K562 (cell line): ENCODE measurements around the gene ARL4D. TPM values are rescaled to one million over a fixed set of nuclear protein-coding genes. Genes with fewer than 3 reads are reported as not detected.

Experiments used
- CAMTA2 ChIP-seq: fragments of 250-450 bp; sonication (Bioruptor Pico); conservative IDR thresholded peaks from 2 replicates; pipeline ENCODE4 v1.5.1; 2022
- KLF16 ChIP-seq: IDR thresholded peaks from 2 replicates; pipeline ENCODE4 v1.6.1; 2016; ENCODE audit warnings: antibody characterized with exemption
- NR1H2 ChIP-seq: sonication (generic); formaldehyde crosslinking; IDR thresholded peaks from 2 replicates; pipeline ENCODE4 v1.4.0; 2020; ENCODE audit warnings: mild to moderate bottlenecking, missing genetic modification reagents
- SMC3 ChIP-seq: conservative IDR thresholded peaks from 2 replicates; pipeline ENCODE4 v1.6.1; 2011; ENCODE audit warnings: low read depth, low read length, improper control_type of control experiment; ENCODE audit not compliant: insufficient read depth
- ZNF445 ChIP-seq: fragments of 250-450 bp; sonication (Bioruptor Pico); IDR thresholded peaks from 2 replicates; pipeline ENCODE4 v1.4.0; 2020; ENCODE audit warnings: low read depth, mild to moderate bottlenecking, moderate library complexity
- ZNF830 ChIP-seq: fragments of 250-450 bp; sonication (Bioruptor Pico); IDR thresholded peaks from 2 replicates; pipeline ENCODE4 v1.5.0; 2021; ENCODE audit warnings: mild to moderate bottlenecking
- polyA plus RNA-seq, 8 experiments: library from polyadenylated mRNA; depleted of rRNA in 4 of 8; stranded (reverse) in 5 of 8; unstranded in 3 of 8; fragments of >200 nt; fragmentation: Nextera tagmentation in 2 of 8; fragmentation: Illumina TruSeq in 1 of 8; extraction: Ambion mirVana in 2 of 8; extraction: Trizol in 1 of 8; gene quantifications; 2 replicates each; pipeline versions ENCODE4 v1.2.1 to v1.2.3, GENCODE V29; 2011 to 2014; ENCODE audit warnings: inconsistent platforms in 1 of 8, missing spikeins in 1 of 8
- total RNA-seq, 7 experiments: library from RNA; depleted of rRNA in 6 of 7; stranded (reverse); fragments of >200 nt in 6 of 7; fragmentation: Illumina TruSeq in 2 of 7; extraction: Trizol in 2 of 7; gene quantifications; 2 replicates each; pipeline versions ENCODE4 v1.2.1 to v1.2.3, GENCODE V29; 2011 to 2021; ENCODE audit warnings: low replicate concordance in 1 of 7
- TF ChIP-seq, protein P1 (sequence below): fragments of 200-400 bp; formaldehyde crosslinking; IDR thresholded peaks from 2 replicates; pipeline ENCODE4 v1.6.1; 2017; ENCODE audit warnings: mild to moderate bottlenecking, low read depth, low read length, moderate library complexity
- TF ChIP-seq, protein P2 (sequence below): fragments of 250-450 bp; sonication (Bioruptor Pico); IDR thresholded peaks from 2 replicates; pipeline ENCODE4 v1.8.0; 2021; ENCODE audit warnings: borderline replicate concordance, mild to moderate bottlenecking, moderate library complexity; ENCODE audit not compliant: poor library complexity, severe bottlenecking
- TF ChIP-seq, protein P3 (sequence below), 2 experiments: IDR thresholded peaks in 1 of 2; conservative IDR thresholded peaks in 1 of 2; 2 replicates each; pipeline ENCODE4 v1.6.1; 2016; ENCODE audit warnings: low read depth in 2 of 2, mild to moderate bottlenecking in 1 of 2, missing compliant biosample characterization in 1 of 2, missing genetic modification characterization in 1 of 2, moderate library complexity in 1 of 2

ARL4D gene
- total and polyA plus RNA-seq, 9 of the 15 experiments (the other 6 are each of a cell fraction or from before 2014, with no cell fraction given): 0.07 to 0.53 (median 0.28) TPM; not detected in 1

DNA sequence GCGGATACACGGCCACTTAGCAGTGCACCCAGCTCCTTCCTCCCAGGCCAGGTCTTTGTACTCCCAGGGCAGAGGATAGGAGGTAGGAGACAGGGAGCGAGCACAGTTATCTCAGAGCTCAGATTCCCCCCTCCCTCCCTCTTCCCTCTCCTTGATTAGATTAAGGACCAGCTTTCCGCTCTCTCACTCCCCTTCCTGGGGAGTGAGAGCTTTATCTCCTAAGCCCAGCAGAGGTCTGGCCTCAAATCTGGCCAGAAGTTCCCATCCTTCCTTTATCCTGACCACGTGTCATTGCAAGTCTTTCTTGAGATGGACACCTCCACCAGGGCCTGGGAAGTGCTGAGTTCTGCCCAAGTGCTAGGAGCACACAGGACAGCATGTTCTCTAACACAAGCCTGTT lies 5.1 kb downstream of the ARL4D start (continued):
- TF ChIP-seq, protein P1, sequence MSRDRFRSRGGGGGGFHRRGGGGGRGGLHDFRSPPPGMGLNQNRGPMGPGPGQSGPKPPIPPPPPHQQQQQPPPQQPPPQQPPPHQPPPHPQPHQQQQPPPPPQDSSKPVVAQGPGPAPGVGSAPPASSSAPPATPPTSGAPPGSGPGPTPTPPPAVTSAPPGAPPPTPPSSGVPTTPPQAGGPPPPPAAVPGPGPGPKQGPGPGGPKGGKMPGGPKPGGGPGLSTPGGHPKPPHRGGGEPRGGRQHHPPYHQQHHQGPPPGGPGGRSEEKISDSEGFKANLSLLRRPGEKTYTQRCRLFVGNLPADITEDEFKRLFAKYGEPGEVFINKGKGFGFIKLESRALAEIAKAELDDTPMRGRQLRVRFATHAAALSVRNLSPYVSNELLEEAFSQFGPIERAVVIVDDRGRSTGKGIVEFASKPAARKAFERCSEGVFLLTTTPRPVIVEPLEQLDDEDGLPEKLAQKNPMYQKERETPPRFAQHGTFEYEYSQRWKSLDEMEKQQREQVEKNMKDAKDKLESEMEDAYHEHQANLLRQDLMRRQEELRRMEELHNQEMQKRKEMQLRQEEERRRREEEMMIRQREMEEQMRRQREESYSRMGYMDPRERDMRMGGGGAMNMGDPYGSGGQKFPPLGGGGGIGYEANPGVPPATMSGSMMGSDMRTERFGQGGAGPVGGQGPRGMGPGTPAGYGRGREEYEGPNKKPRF: no peak
- TF ChIP-seq, protein P2, sequence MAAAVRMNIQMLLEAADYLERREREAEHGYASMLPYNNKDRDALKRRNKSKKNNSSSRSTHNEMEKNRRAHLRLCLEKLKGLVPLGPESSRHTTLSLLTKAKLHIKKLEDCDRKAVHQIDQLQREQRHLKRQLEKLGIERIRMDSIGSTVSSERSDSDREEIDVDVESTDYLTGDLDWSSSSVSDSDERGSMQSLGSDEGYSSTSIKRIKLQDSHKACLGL (CRISPR knock-in tag): no peak
- TF ChIP-seq ZNF445 (CRISPR knock-in tag): no peak
- TF ChIP-seq SMC3: no peak
- TF ChIP-seq NR1H2 (CRISPR knock-in tag): no peak
- TF ChIP-seq ZNF830 (CRISPR knock-in tag): no peak
- TF ChIP-seq CAMTA2 (CRISPR knock-in tag): no peak
- TF ChIP-seq, protein P3, sequence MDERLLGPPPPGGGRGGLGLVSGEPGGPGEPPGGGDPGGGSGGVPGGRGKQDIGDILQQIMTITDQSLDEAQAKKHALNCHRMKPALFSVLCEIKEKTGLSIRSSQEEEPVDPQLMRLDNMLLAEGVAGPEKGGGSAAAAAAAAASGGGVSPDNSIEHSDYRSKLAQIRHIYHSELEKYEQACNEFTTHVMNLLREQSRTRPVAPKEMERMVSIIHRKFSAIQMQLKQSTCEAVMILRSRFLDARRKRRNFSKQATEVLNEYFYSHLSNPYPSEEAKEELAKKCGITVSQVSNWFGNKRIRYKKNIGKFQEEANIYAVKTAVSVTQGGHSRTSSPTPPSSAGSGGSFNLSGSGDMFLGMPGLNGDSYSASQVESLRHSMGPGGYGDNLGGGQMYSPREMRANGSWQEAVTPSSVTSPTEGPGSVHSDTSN (CRISPR knock-in tag; IDR thresholded peaks at IDR 0.05; ENCODE audit: low read depth): no peak
- TF ChIP-seq, protein P3 (tag; conservative IDR thresholded peaks at IDR 0.05; ENCODE audit: low read depth): no peak
- TF ChIP-seq KLF16: peak; percentile 96
